ENCODE data around the gene THAP3. TPM values are rescaled to one million over a fixed set of nuclear protein-coding genes. Genes with fewer than 3 reads are reported as not detected.
"Not testable (repeated sequence)": the region's sequence is repeated elsewhere in the genome, so short reads cannot be mapped to it uniquely, and the experiment has no call there.

THAP3 gene
- total RNA-seq, 1 donor from 2014 or later, result 26.1 TPM

- H3K36me3 Mint-ChIP-seq (ENCODE audit: low read depth), result peaks cover 16% of the 10 kb centered on the region
- no peak for DNase-seq (ENCODE audit: low read depth, low spot score)
- no peaks in the 10 kb centered on the region for H3K9me3 Mint-ChIP-seq
Observed at GRCh38 chr1:6638226-6638625, 13.6 kb downstream of the THAP3 start.

GRCh38 chr1:6640867-6641266, 16.2 kb downstream of the THAP3 start:
- H3K4me1 Mint-ChIP-seq; H3K27ac Mint-ChIP-seq (ENCODE audit: unreplicated experiment); H3K27me3 Mint-ChIP-seq (ENCODE audit: low read depth); H3K4me3 Mint-ChIP-seq; DNase-seq (ENCODE audit: low read depth, low spot score); H3K9me3 Mint-ChIP-seq: not testable (repeated sequence)
- peaks cover 11% of the 10 kb centered on the region for H3K36me3 Mint-ChIP-seq (ENCODE audit: low read depth)

More at GRCh38 chr1:6638226-6638625, 13.6 kb downstream of the THAP3 start:
- Mint-ChIP-seq H3K27me3 (ENCODE audit: low read depth) (no peaks in the 10 kb centered on the region), H3K27ac (ENCODE audit: unreplicated experiment) (no peak overlapping the region), H3K4me1 (no peaks in the 10 kb centered on the region), H3K4me3 (no peak overlapping the region)
- no peak for TF ChIP-seq CTCF (conservative IDR thresholded peaks at IDR 0.05)

GRCh38 chr1:6645018-6645417, 20.4 kb downstream of the THAP3 start:
- no peak overlapping the region for H3K27ac Mint-ChIP-seq (ENCODE audit: unreplicated experiment)
- H3K36me3 Mint-ChIP-seq (ENCODE audit: low read depth), result peaks cover 8% of the 10 kb centered on the region
- no peak overlapping the region for H3K4me3 Mint-ChIP-seq
- no peaks in the 10 kb centered on the region for H3K9me3 Mint-ChIP-seq
- TF ChIP-seq CTCF (conservative IDR thresholded peaks at IDR 0.05), result no peak
- no peaks in the 10 kb centered on the region for H3K27me3 Mint-ChIP-seq (ENCODE audit: low read depth)
- DNase-seq (ENCODE audit: low read depth, low spot score), result no peak
- no peaks in the 10 kb centered on the region for H3K4me1 Mint-ChIP-seq

- Mint-ChIP-seq H3K36me3 (ENCODE audit: low read depth) (peaks cover 8% of the 10 kb centered on the region), H3K4me3 (no peak overlapping the region), H3K4me1 (no peaks in the 10 kb centered on the region), H3K27me3 (ENCODE audit: low read depth) (no peaks in the 10 kb centered on the region), H3K27ac (ENCODE audit: unreplicated experiment) (no peak overlapping the region), H3K9me3 (no peaks in the 10 kb centered on the region)
- peak; percentile 75 for TF ChIP-seq CTCF (conservative IDR thresholded peaks at IDR 0.05)
- DNase-seq (ENCODE audit: low read depth, low spot score), result no peak
Observed at GRCh38 chr1:6646499-6647148, 22.0 kb downstream of the THAP3 start.

- H3K9me3 Mint-ChIP-seq, result no peaks in the 10 kb centered on the region
- no peak for TF ChIP-seq CTCF (conservative IDR thresholded peaks at IDR 0.05)
- peaks cover 4% of the 10 kb centered on the region for H3K36me3 Mint-ChIP-seq (ENCODE audit: low read depth)
- DNase-seq (ENCODE audit: low read depth, low spot score), result no peak
- H3K27ac Mint-ChIP-seq (ENCODE audit: unreplicated experiment), result no peak overlapping the region
- H3K4me3 Mint-ChIP-seq, result no peak overlapping the region
- H3K27me3 Mint-ChIP-seq (ENCODE audit: low read depth), result no peaks in the 10 kb centered on the region
- peaks cover 5% of the 10 kb centered on the region for H3K4me1 Mint-ChIP-seq
Observed at GRCh38 chr1:6648556-6648955, 23.9 kb downstream of the THAP3 start.

- Mint-ChIP-seq H3K9me3 (no peaks in the 10 kb centered on the region), H3K4me1 (peaks cover 13% of the 10 kb centered on the region), H3K4me3 (no peak overlapping the region), H3K27me3 (ENCODE audit: low read depth) (no peaks in the 10 kb centered on the region), H3K36me3 (ENCODE audit: low read depth) (peaks cover 4% of the 10 kb centered on the region), H3K27ac (ENCODE audit: unreplicated experiment) (no peak overlapping the region)
- no peak for TF ChIP-seq CTCF (conservative IDR thresholded peaks at IDR 0.05)
- no peak for DNase-seq (ENCODE audit: low read depth, low spot score)
Observed at GRCh38 chr1:6651909-6652308, 27.2 kb downstream of the THAP3 start.
